ENCODE data around the gene TSTD1.

DNA sequence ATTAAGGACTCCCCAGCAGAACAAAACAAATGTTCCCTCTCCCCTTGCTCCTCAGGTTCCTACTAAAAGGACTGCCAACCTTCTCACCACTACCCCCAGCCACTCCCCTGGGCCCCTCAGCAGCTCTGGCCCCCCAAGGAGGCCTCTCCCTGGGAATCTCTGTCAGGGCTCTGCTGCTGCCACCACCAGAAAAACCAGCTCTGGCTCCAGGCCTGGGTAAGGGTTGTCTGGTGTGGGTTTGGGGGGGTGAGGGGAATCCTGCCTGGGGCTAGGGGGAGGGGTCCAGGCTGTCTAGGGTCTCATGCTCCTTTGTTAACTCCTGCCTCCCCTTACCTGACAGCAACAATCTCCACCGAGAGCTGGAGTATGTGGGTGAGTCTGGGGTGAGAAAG, 45.8 kb upstream of the TSTD1 start:
- no peak for TF ChIP-seq TAF1 (IDR thresholded peaks at IDR 0.05; ENCODE audit: borderline replicate concordance, low read depth, low read length)
- TF ChIP-seq POLR2AphosphoS5 (IDR thresholded peaks at IDR 0.05; ENCODE audit: low read depth, low read length) = no peak
- TF ChIP-seq POLR2A (IDR thresholded peaks at IDR 0.05; ENCODE audit: low read depth, low read length) = no peak

Measured in GM12892 (cell line).